Measurements from ENCODE around the gene CCDC89. TPM values are rescaled to one million over a fixed set of nuclear protein-coding genes. Genes with fewer than 3 reads are reported as not detected.

Gene CCDC89
- total RNA-seq (2014; rRNA removed; shearing (Covaris generic)), result 8.6 and 10.7 TPM in 2 replicates

DNA sequence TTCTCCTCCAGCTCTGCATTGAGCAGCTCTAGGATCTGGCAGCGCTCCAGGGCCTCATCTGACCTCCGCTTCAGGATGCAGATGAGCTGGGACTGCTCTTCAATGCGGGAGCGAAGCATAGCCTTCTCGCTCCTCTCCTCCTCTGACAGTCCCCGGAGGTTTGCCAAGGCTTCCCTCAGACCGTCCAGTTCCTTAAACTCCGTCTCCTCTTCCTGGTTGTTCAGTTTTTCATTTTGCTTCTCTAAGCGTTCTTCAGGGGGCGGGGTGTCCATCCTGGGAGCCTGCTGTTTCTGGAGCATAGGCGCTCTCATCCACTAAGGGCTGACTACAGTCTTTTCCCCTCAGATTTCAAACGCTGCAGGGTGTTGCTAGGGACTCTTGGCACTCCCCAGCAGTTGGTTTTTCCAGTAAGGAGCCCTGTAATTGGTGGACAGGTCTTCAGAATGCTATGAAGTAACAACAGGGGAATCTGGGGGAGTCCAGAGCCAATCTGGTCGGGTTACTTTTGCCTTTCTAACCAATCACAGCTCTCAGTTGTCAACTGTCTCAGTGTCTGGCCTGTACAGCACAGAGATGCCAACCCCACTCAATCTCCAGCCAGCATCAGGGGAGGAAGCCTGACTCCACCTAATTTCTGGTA is at the start of gene CCDC89:
Gene CCDC89 (minus strand): TSS at position 376 of the 640 bp plus-strand sequence. CDS start 65 bp downstream, at position 311.
- DNase-seq (ENCODE audit: low spot score), result peak; percentile 100
- in situ Hi-C loops (cut with HindIII; ENCODE audit: low sequenced_read_pairs), result no loop called here

DNA sequence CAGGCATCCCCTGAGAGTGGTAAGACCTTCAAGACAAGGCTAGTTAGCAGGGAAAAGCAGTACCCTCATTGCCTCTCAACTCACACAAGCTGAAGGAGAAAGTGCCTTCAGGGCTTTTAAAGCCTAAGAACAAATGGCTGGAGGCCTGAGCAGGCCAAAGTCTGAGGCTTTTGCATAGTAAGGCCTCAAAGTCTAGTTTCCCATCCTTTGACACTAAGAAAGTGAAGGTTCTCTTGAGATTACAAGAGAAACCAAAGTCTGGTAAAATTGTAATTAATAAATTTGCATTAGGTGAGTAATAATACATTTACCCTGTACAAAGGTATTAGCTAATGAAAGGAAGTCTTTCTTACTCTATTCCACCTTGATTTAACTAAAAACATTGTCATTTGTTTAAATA is 47.0 kb upstream of the CCDC89 start:
- in situ Hi-C loops (cut with HindIII; ENCODE audit: low sequenced_read_pairs), result no loop called here
- DNase-seq (ENCODE audit: low spot score), result no peak

DNA sequence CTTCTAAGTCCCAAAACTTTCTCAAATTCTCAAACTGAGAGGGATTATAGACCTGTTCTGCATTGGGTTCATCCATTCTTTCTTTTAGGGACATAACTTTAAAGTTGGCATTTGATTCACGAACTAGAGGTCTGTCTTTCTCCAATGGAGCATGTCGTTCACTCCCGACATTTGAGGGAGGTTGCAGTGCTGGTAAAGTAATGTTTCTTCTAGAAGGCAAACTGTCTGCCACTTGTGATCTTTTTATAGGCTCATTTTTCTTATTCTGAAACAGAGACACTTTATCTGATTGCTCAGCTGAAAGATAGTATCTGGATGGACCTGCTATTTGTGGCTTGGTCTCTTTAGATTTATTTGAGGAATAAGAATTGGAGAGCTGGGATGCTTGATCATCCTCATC is 40.4 kb upstream of the CCDC89 start:
- DNase-seq (ENCODE audit: low spot score), result no peak
- in situ Hi-C loops (cut with HindIII; ENCODE audit: low sequenced_read_pairs), result no loop called here

DNA sequence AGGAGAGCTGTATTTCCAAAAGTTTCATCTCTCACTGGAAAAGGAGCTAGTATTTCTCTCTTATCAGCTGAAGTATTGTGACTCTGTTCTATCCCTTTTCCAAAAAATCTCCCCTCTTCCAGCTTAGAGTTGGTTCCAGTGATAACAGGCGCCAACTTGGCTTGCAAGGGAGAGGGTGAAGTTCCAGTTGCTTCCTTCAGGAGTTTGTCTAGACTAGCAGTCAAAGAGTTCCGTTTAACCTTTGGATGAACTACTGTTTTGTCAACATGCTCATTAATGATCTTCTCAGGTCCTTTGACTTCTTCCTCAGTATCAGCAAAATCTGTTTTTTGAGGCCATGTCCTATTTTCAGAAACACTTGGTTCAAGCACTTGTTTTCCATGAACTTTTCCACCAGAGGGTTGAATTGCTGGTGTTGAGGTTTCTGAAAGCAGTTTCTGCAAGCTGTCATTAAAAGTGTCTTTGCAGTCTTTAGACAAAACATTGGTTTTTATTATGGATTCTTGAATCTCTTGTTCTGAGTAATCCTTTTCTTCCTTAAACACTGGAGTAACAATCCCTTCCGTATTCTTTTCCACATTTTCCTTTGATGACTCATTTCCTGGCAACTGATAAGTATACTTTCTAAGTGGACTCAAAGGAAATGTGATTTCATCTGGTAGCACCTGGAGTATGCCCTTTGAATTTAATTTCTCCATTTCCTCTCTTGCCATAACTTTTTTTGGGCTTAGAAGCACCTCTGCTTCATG is 39.7 kb upstream of the CCDC89 start:
- DNase-seq (ENCODE audit: low spot score), result no peak
- in situ Hi-C loops (cut with HindIII; ENCODE audit: low sequenced_read_pairs), result no loop called here

GRCh38 chr11:85724748-85725465 is 38.9 kb upstream of the CCDC89 start:
- in situ Hi-C loops (cut with HindIII; ENCODE audit: low sequenced_read_pairs), result no loop called here
- DNase-seq (ENCODE audit: low spot score), result no peak

- in situ Hi-C loops (cut with HindIII; ENCODE audit: low sequenced_read_pairs), result no loop called here
Measured at GRCh38 chr11:85723088-85723487, 37.1 kb upstream of the CCDC89 start.

DNA sequence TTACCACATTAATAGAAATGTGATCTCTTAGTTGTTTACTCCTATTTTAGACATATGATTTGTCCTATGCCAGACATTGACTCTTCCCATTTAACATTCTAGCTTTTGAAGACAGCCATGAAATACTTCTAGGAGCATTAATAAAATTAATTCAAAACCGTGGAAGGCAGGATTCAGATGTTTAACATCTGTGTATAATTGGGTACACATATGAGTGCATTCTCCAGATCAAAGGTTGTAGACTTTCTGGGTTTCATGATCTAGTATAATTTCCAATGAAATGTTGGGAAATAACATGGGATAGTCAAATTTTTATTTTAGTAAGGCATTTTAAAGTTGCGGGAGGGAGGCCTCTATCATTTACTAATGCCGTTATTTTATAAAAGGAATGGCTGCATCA is 35.2 kb upstream of the CCDC89 start:
- DNase-seq (ENCODE audit: low spot score), result no peak
- in situ Hi-C loops (cut with HindIII; ENCODE audit: low sequenced_read_pairs), result no loop called here

More at GRCh38 chr11:85723088-85723487, 37.1 kb upstream of the CCDC89 start:
- DNase-seq (ENCODE audit: low spot score), result no peak

DNA sequence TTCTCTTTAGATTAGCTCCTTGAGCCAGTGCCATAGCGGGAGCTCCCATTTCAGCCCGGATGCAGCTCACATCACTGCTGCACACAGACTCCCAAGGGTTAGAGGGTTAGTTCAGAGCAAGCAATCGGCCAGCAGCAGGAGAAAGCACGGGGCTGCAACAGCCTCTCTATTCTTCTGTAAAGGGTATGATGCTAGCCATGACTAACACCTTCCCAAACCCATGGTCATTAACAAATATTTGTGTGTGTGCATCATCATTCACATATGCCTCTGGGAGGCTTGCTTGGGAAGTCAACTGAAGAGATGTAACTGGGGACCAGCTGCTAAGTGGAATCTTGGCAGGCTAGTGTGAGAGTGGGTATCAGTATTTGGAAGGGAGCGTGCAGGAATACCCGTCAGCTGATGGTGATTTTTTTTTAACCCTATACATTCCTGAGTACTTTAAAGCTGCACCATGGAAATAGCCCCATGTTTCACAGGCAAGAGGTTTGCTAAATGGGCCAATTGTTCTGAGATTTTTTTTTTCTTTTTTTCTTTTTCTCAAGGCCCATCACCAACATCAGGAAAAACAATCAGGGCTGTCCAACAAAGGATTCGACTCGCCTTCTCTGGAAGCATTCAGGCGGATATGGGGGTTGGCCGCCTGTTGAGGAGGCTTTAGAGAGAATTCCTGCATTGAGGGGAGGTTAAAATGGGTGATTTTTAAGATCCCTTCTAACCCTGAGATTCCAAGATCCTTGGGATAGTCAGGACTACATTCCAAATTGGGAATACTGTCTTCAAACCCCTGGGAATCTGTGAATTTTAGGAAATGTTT is 33.2 kb upstream of the CCDC89 start:
- in situ Hi-C loops (cut with HindIII; ENCODE audit: low sequenced_read_pairs), result no loop called here
- DNase-seq (ENCODE audit: low spot score), result peak; percentile 87

GRCh38 chr11:85718126-85718943 is 32.3 kb upstream of the CCDC89 start:
- in situ Hi-C loops (cut with HindIII; ENCODE audit: low sequenced_read_pairs), result no loop called here
- DNase-seq (ENCODE audit: low spot score), result peak; percentile 59

DNA sequence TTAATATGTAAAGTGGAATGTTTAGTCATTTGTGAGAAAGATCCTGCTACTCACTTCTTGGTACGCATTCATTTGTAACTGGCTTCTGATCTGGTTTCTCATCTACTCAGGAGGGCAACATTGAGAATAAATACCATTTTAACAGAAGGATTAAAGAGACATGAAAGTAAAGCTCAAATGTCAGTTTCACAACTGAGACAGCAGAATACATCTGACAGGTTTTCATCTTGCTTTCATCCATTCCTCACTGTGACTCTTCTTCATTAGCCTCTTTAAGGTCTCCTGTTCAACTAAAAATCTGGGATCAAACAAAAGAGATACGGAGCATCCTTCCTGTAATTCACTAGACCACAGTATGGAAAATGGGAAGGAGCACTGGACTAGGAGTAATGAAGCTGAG is 31.4 kb upstream of the CCDC89 start:
- in situ Hi-C loops (cut with HindIII; ENCODE audit: low sequenced_read_pairs), result no loop called here
- peak; percentile 53 for DNase-seq (ENCODE audit: low spot score)

DNA sequence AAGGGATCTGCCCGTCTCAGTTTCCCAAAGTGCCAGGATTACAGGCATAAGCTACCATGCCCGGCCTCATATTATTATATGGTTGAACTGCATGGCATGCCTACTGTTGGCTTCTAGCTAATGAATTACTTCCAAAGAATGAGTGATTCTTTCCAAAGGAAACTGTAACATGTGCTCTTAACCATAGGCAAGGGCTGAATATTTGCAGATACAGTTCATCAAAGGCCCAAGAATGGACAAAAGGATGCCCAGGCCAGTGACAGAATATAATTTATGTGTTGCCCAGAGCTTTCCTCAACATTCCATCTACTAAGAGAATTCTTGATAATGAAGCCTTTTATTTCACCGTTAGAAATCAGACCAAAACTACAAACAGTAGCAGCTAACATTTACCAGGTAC is 27.0 kb upstream of the CCDC89 start:
- in situ Hi-C loops (cut with HindIII; ENCODE audit: low sequenced_read_pairs), result no loop called here

DNA sequence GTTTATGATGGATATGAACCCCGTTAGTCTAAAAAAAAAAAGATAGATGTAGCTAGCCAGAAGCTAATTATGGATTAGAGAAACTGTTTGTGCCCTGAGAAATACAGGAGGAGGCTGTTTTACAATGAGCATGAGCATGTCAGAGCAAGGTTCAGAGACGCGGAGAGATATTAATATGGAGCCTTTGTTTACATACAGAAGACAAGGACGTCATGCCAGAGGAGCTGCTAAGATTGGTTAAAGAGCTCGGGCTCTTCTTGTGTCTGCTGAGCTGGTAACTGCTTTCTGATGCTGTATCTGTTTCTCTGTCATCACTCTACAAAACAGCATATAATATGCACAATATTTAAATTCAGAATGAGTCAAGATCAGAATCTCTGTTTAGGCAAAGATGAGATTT is 24.9 kb upstream of the CCDC89 start:
- in situ Hi-C loops (cut with HindIII; ENCODE audit: low sequenced_read_pairs), result no loop called here
- no peak for DNase-seq (ENCODE audit: low spot score)

More for the DNA sequence above, 27.0 kb upstream of the CCDC89 start:
- DNase-seq (ENCODE audit: low spot score), result no peak

GRCh38 chr11:85709941-85710702 is 24.1 kb upstream of the CCDC89 start:
- in situ Hi-C loops (cut with HindIII; ENCODE audit: low sequenced_read_pairs), result no loop called here
- DNase-seq (ENCODE audit: low spot score), result no peak

DNA sequence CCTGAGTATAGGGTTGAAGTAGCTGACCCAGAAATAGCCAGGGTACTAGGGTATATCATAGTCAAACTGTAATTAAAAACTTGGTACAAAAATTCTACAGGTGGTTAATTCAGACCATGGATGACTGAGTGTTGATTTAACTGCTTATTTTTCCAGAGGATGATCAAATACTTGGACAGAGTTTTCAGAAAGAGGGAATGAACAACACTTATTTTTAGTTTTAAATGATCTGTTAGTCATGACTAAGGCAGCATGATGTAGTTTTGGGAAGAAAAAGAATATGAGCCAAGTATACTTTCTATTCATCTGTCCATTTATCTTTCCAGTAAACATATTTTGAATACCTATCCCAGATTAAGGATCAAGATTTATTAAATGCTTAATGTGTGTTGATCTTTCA is 19.8 kb upstream of the CCDC89 start:
- in situ Hi-C loops (cut with HindIII; ENCODE audit: low sequenced_read_pairs), result no loop called here
- DNase-seq (ENCODE audit: low spot score), result no peak

GRCh38 chr11:85704967-85705366 is 19.0 kb upstream of the CCDC89 start:
- in situ Hi-C loops (cut with HindIII; ENCODE audit: low sequenced_read_pairs), result no loop called here
- no peak for DNase-seq (ENCODE audit: low spot score)

DNA sequence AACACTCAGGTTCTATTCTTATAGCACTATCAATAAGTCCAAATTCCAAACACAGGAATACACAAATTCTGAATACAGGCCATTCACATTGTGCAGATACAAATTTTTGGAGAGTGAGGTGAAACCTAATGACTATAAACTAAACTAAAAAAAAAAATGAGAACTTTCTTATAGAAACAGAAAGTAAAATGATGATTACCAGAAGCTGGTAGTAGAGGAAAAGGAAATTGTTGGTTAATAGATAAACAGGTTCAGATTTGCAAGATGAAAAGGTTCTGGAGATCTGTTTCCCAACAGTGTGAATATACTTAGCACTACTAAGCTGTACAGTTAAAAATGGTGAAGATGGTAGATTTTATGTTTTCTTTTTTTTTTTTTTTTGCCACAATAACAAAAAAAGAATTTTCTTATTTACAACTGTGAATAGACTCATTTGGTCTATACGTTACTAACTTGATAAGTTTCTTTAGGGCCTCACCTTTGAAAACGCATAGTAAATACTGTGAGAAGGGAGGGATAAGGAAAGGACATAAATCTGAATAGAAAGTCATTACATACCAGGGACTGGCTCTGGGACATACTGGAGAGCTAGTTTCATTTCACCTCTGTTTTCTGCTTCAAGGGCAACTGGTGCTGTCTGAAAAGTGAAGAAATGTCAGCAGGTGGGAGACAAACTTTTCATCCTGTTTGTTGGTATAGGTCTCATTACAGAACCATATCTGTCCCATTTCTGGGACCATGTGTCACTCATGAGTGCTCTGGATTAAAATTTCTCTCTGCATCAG is 14.2 kb upstream of the CCDC89 start:
- in situ Hi-C loops (cut with HindIII; ENCODE audit: low sequenced_read_pairs), result no loop called here
- no peak for DNase-seq (ENCODE audit: low spot score)

- in situ Hi-C loops (cut with HindIII; ENCODE audit: low sequenced_read_pairs), result no loop called here
- DNase-seq (ENCODE audit: low spot score), result no peak
Measured at GRCh38 chr11:85698195-85698594, 12.2 kb upstream of the CCDC89 start.
